Nephron progenitor cell (in vitro differentiated cells): ENCODE results near the gene RNF8.
"Not testable (repeated sequence)": the region's sequence is repeated elsewhere in the genome, so short reads cannot be mapped to it uniquely, and the experiment has no call there.

ENCODE experiments used
- DNase-seq: peaks from one replicate; pipeline ENCODE4 v3.0.0; 2021
- H3K27ac Mint-ChIP-seq: 2 replicates; pipeline ENCODE4 v1.8.0; 2021; ENCODE audit warnings: mild to moderate bottlenecking, moderate library complexity, mixed read lengths
- H3K27me3 Mint-ChIP-seq: 2 replicates; pipeline ENCODE4 v1.8.0; 2021; ENCODE audit warnings: mild to moderate bottlenecking, low read depth, mixed read lengths; ENCODE audit not compliant: poor library complexity
- H3K36me3 Mint-ChIP-seq: 2 replicates; pipeline ENCODE4 v1.8.0; 2021; ENCODE audit warnings: low read depth, mixed read lengths
- H3K4me1 Mint-ChIP-seq: 2 replicates; pipeline ENCODE4 v1.8.0; 2021; ENCODE audit warnings: mixed read lengths
- H3K4me3 Mint-ChIP-seq: 2 replicates; pipeline ENCODE4 v1.8.0; 2021; ENCODE audit warnings: mild to moderate bottlenecking, moderate library complexity, mixed read lengths
- H3K9me3 Mint-ChIP-seq: 2 replicates; pipeline ENCODE4 v1.8.0; 2021; ENCODE audit warnings: mild to moderate bottlenecking, moderate library complexity, mixed read lengths
- CTCF ChIP-seq: fragments of 200-600 bp; sonication (generic); IDR thresholded peaks from 2 replicates; pipeline ENCODE4 v1.5.0; 2021; ENCODE audit warnings: antibody characterized with exemption

RNF8 gene

GRCh38 chr6:37324131-37325033 is 29.4 kb upstream of the RNF8 start:
- Mint-ChIP-seq H3K4me3 (no peak overlapping the region), H3K27ac (no peak overlapping the region), H3K36me3 (peaks cover 19% of the 10 kb centered on the region), H3K27me3 (peaks cover 2% of the 10 kb centered on the region), H3K9me3 (no peaks in the 10 kb centered on the region), H3K4me1 (no peaks in the 10 kb centered on the region)
- no peak for DNase-seq
- TF ChIP-seq CTCF, result no peak

GRCh38 chr6:37330345-37330744 is 23.4 kb upstream of the RNF8 start:
- H3K27ac Mint-ChIP-seq, H3K9me3 Mint-ChIP-seq, DNase-seq, H3K4me3 Mint-ChIP-seq, H3K4me1 Mint-ChIP-seq, H3K27me3 Mint-ChIP-seq: not testable (repeated sequence)
- H3K36me3 Mint-ChIP-seq, result peaks cover 37% of the 10 kb centered on the region

- peaks cover 2% of the 10 kb centered on the region for H3K27me3 Mint-ChIP-seq
- H3K27ac Mint-ChIP-seq, result no peak overlapping the region
- H3K36me3 Mint-ChIP-seq, result peaks cover 32% of the 10 kb centered on the region
- no peak overlapping the region for H3K4me3 Mint-ChIP-seq
- no peak for TF ChIP-seq CTCF
- no peaks in the 10 kb centered on the region for H3K9me3 Mint-ChIP-seq
- H3K4me1 Mint-ChIP-seq, result no peaks in the 10 kb centered on the region
- DNase-seq, result no peak
These were observed 22.7 kb upstream of the RNF8 start for GRCh38 chr6:37331047-37331446.

- Mint-ChIP-seq H3K27ac (no peak overlapping the region), H3K9me3 (no peaks in the 10 kb centered on the region), H3K36me3 (peaks cover 22% of the 10 kb centered on the region), H3K4me1 (no peaks in the 10 kb centered on the region), H3K27me3 (peaks cover 3% of the 10 kb centered on the region), H3K4me3 (no peak overlapping the region)
- DNase-seq, result no peak
- TF ChIP-seq CTCF, result no peak
These were observed 20.9 kb upstream of the RNF8 start for GRCh38 chr6:37332894-37333293.

GRCh38 chr6:37334047-37334446 is 19.7 kb upstream of the RNF8 start:
- H3K9me3 Mint-ChIP-seq, result no peaks in the 10 kb centered on the region
- TF ChIP-seq CTCF, result no peak
- H3K27ac Mint-ChIP-seq, result no peak overlapping the region
- H3K4me3 Mint-ChIP-seq, result no peak overlapping the region
- DNase-seq, result no peak
- peaks cover 21% of the 10 kb centered on the region for H3K36me3 Mint-ChIP-seq
- H3K27me3 Mint-ChIP-seq, result peaks cover 3% of the 10 kb centered on the region
- H3K4me1 Mint-ChIP-seq, result peaks cover 4% of the 10 kb centered on the region

GRCh38 chr6:37338317-37338716 is 15.5 kb upstream of the RNF8 start:
- Mint-ChIP-seq H3K4me1 (peaks cover 16% of the 10 kb centered on the region), H3K27me3 (peaks cover 16% of the 10 kb centered on the region)
- not testable (repeated sequence) for H3K36me3 Mint-ChIP-seq, H3K27ac Mint-ChIP-seq, DNase-seq, H3K4me3 Mint-ChIP-seq, H3K9me3 Mint-ChIP-seq

- H3K9me3 Mint-ChIP-seq, result no peaks in the 10 kb centered on the region
- H3K27ac Mint-ChIP-seq, result no peak overlapping the region
- H3K4me3 Mint-ChIP-seq, result no peak overlapping the region
- TF ChIP-seq CTCF, result no peak
- peaks cover 21% of the 10 kb centered on the region for H3K27me3 Mint-ChIP-seq
- no peak for DNase-seq
- no peaks in the 10 kb centered on the region for H3K36me3 Mint-ChIP-seq
- H3K4me1 Mint-ChIP-seq, result peaks cover 16% of the 10 kb centered on the region
These were observed 15.0 kb upstream of the RNF8 start for GRCh38 chr6:37338745-37339255.
